Mesenchymal stem cell (in vitro differentiated cells and primary cell): ENCODE results near the gene CUX1.

ENCODE experiments used
- DNase-seq: peaks from one replicate; pipeline ENCODE4 v3.0.0-alpha.2; 2013
- H2AFZ ChIP-seq: one replicate; pipeline ENCODE4 v1.6.1; 2013; ENCODE audit warnings: low read depth, mild to moderate bottlenecking, control low read depth, inconsistent platforms, low read length, moderate library complexity
- H2AK5ac ChIP-seq: 2 replicates; pipeline ENCODE4 v1.6.1; 2013; ENCODE audit warnings: low read length, moderate library complexity, mild to moderate bottlenecking, inconsistent platforms; ENCODE audit not compliant: severe bottlenecking
- H2BK120ac ChIP-seq: one replicate; pipeline ENCODE4 v1.6.1; 2013; ENCODE audit warnings: low read depth, mild to moderate bottlenecking, inconsistent platforms, low read length, moderate library complexity
- H2BK12ac ChIP-seq, 2 experiments: one replicate each; pipeline ENCODE4 v1.6.1; 2013; ENCODE audit warnings: inconsistent platforms in 2 of 2, low read length in 2 of 2, mild to moderate bottlenecking in 2 of 2, moderate library complexity in 2 of 2, control low read depth in 1 of 2
- H2BK15ac ChIP-seq: one replicate; pipeline ENCODE4 v1.6.1; 2013; ENCODE audit warnings: mild to moderate bottlenecking, low read depth, inconsistent platforms; ENCODE audit not compliant: poor library complexity, severe bottlenecking
- H2BK5ac ChIP-seq: 2 replicates; pipeline ENCODE4 v1.6.1; 2013; ENCODE audit warnings: low read depth, mild to moderate bottlenecking, low read length, control low read depth, inconsistent platforms; ENCODE audit not compliant: poor library complexity, severe bottlenecking
- H3K14ac ChIP-seq, 2 experiments: one replicate each; pipeline ENCODE4 v1.6.1; 2013; ENCODE audit warnings: inconsistent platforms in 2 of 2, low read length in 2 of 2, control low read depth in 1 of 2, mild to moderate bottlenecking in 1 of 2, moderate library complexity in 1 of 2
- H3K18ac ChIP-seq, 2 experiments: one replicate each; pipeline ENCODE4 v1.6.1; 2013; ENCODE audit warnings: inconsistent platforms in 2 of 2, low read length in 2 of 2, control low read depth in 1 of 2, low read depth in 1 of 2, mild to moderate bottlenecking in 1 of 2
- H3K23ac ChIP-seq, 2 experiments: one replicate each; pipeline ENCODE4 v1.6.1; 2013; ENCODE audit warnings: inconsistent platforms in 2 of 2, low read length in 2 of 2, mild to moderate bottlenecking in 2 of 2, moderate library complexity in 2 of 2, control low read depth in 1 of 2
- H3K27ac ChIP-seq: 2 replicates; pipeline ENCODE4 v1.5.1; 2013; ENCODE audit warnings: mild to moderate bottlenecking, moderate library complexity, low read length, control low read depth, inconsistent platforms; ENCODE audit not compliant: poor library complexity, severe bottlenecking
- H3K27me3 ChIP-seq, 2 experiments: 2 replicates each; pipeline versions ENCODE4 v1.6.1 to v1.7.0; 2013; ENCODE audit warnings: low read length in 2 of 2, mild to moderate bottlenecking in 2 of 2, moderate library complexity in 2 of 2, control low read depth in 1 of 2, inconsistent platforms in 1 of 2; ENCODE audit not compliant: control insufficient read depth in 1 of 2, insufficient read depth in 1 of 2
- H3K36me3 ChIP-seq, 2 experiments: 2 replicates each; pipeline versions ENCODE4 v1.6.1 to v1.7.0; 2013; ENCODE audit warnings: low read length in 2 of 2, control low read depth in 1 of 2, inconsistent platforms in 1 of 2, low read depth in 1 of 2, mild to moderate bottlenecking in 1 of 2; ENCODE audit not compliant: insufficient read depth in 2 of 2, control insufficient read depth in 1 of 2
- H3K4ac ChIP-seq, 2 experiments: one replicate each; pipeline ENCODE4 v1.6.1; 2013; ENCODE audit warnings: inconsistent platforms in 2 of 2, low read length in 2 of 2, mild to moderate bottlenecking in 2 of 2, moderate library complexity in 2 of 2, control low read depth in 1 of 2, low read depth in 1 of 2
- H3K4me1 ChIP-seq: 2 replicates; pipeline ENCODE4 v1.6.1; 2013; ENCODE audit warnings: low read depth, low read length, control low read depth; ENCODE audit not compliant: control insufficient read depth, insufficient read depth
- H3K4me2 ChIP-seq: 2 replicates; pipeline ENCODE4 v1.6.1; 2013; ENCODE audit warnings: low read length, mild to moderate bottlenecking, inconsistent platforms; ENCODE audit not compliant: poor library complexity, severe bottlenecking
- H3K4me3 ChIP-seq, 2 experiments: 2 replicates each; pipeline versions ENCODE4 v1.5.1 to v1.7.0; 2013; ENCODE audit warnings: low read length in 2 of 2, mild to moderate bottlenecking in 2 of 2, control low read depth in 1 of 2, low read depth in 1 of 2; ENCODE audit not compliant: insufficient read depth in 1 of 2
- H3K79me1 ChIP-seq: replicated peaks from 2 replicates; pipeline ENCODE4 v1.6.1; 2013; ENCODE audit warnings: mild to moderate bottlenecking, control low read depth, low read length, inconsistent platforms; ENCODE audit not compliant: poor library complexity, severe bottlenecking
- H3K9ac ChIP-seq: 2 replicates; pipeline ENCODE4 v1.7.0; 2013; ENCODE audit warnings: mild to moderate bottlenecking, low read length, moderate library complexity
- H3K9me3 ChIP-seq: 2 replicates; pipeline ENCODE4 v1.7.0; 2013; ENCODE audit warnings: mild to moderate bottlenecking, low read length; ENCODE audit not compliant: control insufficient read depth
- H4K8ac ChIP-seq: one replicate; pipeline ENCODE4 v1.6.1; 2013; ENCODE audit warnings: inconsistent platforms, mild to moderate bottlenecking, low read length, moderate library complexity
- H4K91ac ChIP-seq: one replicate; pipeline ENCODE4 v1.6.1; 2013; ENCODE audit warnings: mild to moderate bottlenecking, low read length, inconsistent platforms
- WGBS: methylation state at CpG from one replicate; pipeline ENCODE4 v1.1.7; 2013; ENCODE audit warnings: mixed read lengths; 5-methylcytosine and 5-hydroxymethylcytosine counted together

CUX1 gene

DNA sequence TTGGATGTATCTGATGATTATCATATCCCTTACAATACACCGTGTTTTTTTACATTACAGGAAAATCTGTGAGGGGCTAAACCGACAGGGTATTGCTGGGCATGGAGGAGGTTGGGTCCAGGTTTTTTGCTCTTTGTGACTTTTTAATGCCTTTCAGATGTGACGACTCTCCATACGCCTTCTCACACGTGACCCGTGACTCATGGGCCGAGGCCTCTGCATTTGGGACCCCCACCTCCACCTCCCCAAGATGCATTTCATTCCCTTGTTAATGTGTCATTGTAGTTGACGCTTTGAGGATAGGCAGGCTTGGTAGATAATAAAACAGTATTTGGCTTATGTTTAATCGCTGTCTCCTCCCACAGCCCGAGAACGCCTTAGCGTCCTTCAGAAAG, 95.3 kb downstream of the CUX1 start:
- peaks cover 10 to 23% of the 10 kb centered on the region in 2 experiments for H3K36me3 ChIP-seq
- H3K14ac ChIP-seq, result no peak overlapping the region
- peak overlapping the region in 1 of 2 experiments; percentile 28 for H3K18ac ChIP-seq
- H2BK15ac ChIP-seq, result no peak overlapping the region
- H3K79me1 ChIP-seq, result peaks cover 43% of the 10 kb centered on the region
- peak overlapping the region; percentile 5 for H3K27ac ChIP-seq
- no peak overlapping the region for H2AK5ac ChIP-seq
- no peak overlapping the region for H4K91ac ChIP-seq
- H2BK12ac ChIP-seq, result peak overlapping the region in 1 of 2 experiments; percentile 20
- no peak overlapping the region for H3K4me3 ChIP-seq
- no peaks in the 10 kb centered on the region for H3K27me3 ChIP-seq
- H3K23ac ChIP-seq, result no peak overlapping the region
- H2BK5ac ChIP-seq, result no peak overlapping the region
- no peak overlapping the region for H3K9ac ChIP-seq
- H2AFZ ChIP-seq, result no peak overlapping the region
- H3K4me2 ChIP-seq, result no peak overlapping the region
- H3K9me3 ChIP-seq, result no peaks in the 10 kb centered on the region
- H2BK120ac ChIP-seq, result no peak overlapping the region
- H3K4me1 ChIP-seq, result peaks cover 17% of the 10 kb centered on the region
- DNase-seq, result no peak
- no peak overlapping the region for H4K8ac ChIP-seq
- no peak overlapping the region for H3K4ac ChIP-seq
- 77% methylated on average over 7 of the region's 12 CpGs for WGBS

DNA sequence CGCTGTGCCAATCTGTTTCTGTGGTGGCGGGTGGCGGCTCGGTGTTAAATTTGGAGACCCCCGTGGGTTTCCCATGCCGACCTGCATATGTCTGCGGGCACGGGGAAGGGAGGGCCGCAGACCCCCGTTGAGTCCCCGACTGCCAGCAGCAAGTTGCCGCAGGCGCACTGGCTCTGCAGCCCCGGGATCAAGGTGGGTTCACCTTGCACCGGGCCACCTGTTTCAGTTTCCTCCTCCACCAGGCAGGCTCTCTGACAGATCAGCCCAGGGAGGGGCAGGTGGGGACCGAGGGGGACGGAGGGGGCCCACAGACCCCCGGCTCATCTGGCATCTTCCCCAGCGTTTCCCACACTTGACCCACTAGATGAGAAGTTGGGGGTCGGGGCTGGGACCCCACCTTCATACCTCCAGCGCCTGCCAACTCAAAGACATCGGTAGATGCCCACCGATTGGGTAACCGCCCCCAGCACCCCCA, 95.9 kb downstream of the CUX1 start:
- peaks cover 44% of the 10 kb centered on the region for H3K79me1 ChIP-seq
- WGBS, result 90% methylated on average over 24 of the region's 24 CpGs
- peak overlapping the region; percentile 48 for H4K91ac ChIP-seq

GRCh38 chr7:101913851-101914250, 96.4 kb downstream of the CUX1 start:
- Histone ChIP-seq H3K9me3 (no peaks in the 10 kb centered on the region), H3K9ac (peak overlapping the region; percentile 51), H3K79me1 (peaks cover 43% of the 10 kb centered on the region), H3K4me1 (peaks cover 17% of the 10 kb centered on the region), H3K4me3 (peak overlapping the region in 1 of 2 experiments; percentile 62), H2AFZ (no peak overlapping the region), H4K8ac (no peak overlapping the region), H2BK5ac (no peak overlapping the region), H3K14ac (no peak overlapping the region), H2BK120ac (no peak overlapping the region), H4K91ac (no peak overlapping the region), H3K27me3 (no peaks in the 10 kb centered on the region), H2BK12ac (no peak overlapping the region), H3K27ac (no peak overlapping the region), H3K23ac (no peak overlapping the region), H3K4ac (no peak overlapping the region), H2BK15ac (no peak overlapping the region), H3K18ac (no peak overlapping the region), H3K36me3 (peaks cover 17 to 31% of the 10 kb centered on the region in 2 experiments), H2AK5ac (no peak overlapping the region), H3K4me2 (no peak overlapping the region)
- WGBS, result 17% methylated on average over 6 of the region's 7 CpGs
- DNase-seq, result peak; percentile 81

More for the DNA sequence above, 95.9 kb downstream of the CUX1 start:
- Histone ChIP-seq H3K4me3 (peak overlapping the region in 1 of 2 experiments; percentile 62), H2BK5ac (no peak overlapping the region), H2BK12ac (peak overlapping the region; percentile 59 to 79), H3K4ac (peak overlapping the region in 1 of 2 experiments; percentile 81), H3K14ac (peak overlapping the region in 1 of 2 experiments; percentile 82), H2AFZ (no peak overlapping the region), H3K27ac (no peak overlapping the region), H4K8ac (no peak overlapping the region), H3K4me2 (no peak overlapping the region), H3K9me3 (no peaks in the 10 kb centered on the region), H3K36me3 (peaks cover 15 to 27% of the 10 kb centered on the region in 2 experiments), H2AK5ac (no peak overlapping the region), H2BK15ac (peak overlapping the region; percentile 60), H3K23ac (no peak overlapping the region), H2BK120ac (peak overlapping the region; percentile 21), H3K4me1 (peaks cover 17% of the 10 kb centered on the region), H3K18ac (peak overlapping the region; percentile 38 to 66), H3K27me3 (no peaks in the 10 kb centered on the region), H3K9ac (no peak overlapping the region)
- DNase-seq, result no peak

GRCh38 chr7:101915000-101915399, 97.6 kb downstream of the CUX1 start:
- peaks cover 53% of the 10 kb centered on the region for H3K79me1 ChIP-seq
- H3K4me2 ChIP-seq, result no peak overlapping the region
- H3K9me3 ChIP-seq, result no peaks in the 10 kb centered on the region
- H3K36me3 ChIP-seq, result peaks cover 23 to 42% of the 10 kb centered on the region in 2 experiments
- H3K4me3 ChIP-seq, result no peak overlapping the region
- peak overlapping the region in 1 of 2 experiments; percentile 40 for H3K18ac ChIP-seq
- DNase-seq, result no peak
- no peak overlapping the region for H3K9ac ChIP-seq
- no peak overlapping the region for H3K14ac ChIP-seq
- no peak overlapping the region for H2BK15ac ChIP-seq
- H2BK12ac ChIP-seq, result no peak overlapping the region
- H2AFZ ChIP-seq, result no peak overlapping the region
- peaks cover 17% of the 10 kb centered on the region for H3K4me1 ChIP-seq
- H2BK5ac ChIP-seq, result no peak overlapping the region
- no peak overlapping the region for H3K23ac ChIP-seq
- H3K27me3 ChIP-seq, result no peaks in the 10 kb centered on the region
- H4K91ac ChIP-seq, result no peak overlapping the region
- no peak overlapping the region for H3K4ac ChIP-seq
- H2BK120ac ChIP-seq, result no peak overlapping the region
- no peak overlapping the region for H2AK5ac ChIP-seq
- 97% methylated on average over 15 of the region's 15 CpGs for WGBS
- H3K27ac ChIP-seq, result no peak overlapping the region
- H4K8ac ChIP-seq, result no peak overlapping the region
